HepG2 (cell line): Measurements from ENCODE around the gene FGFR1OP2. TPM values are rescaled to one million over a fixed set of nuclear protein-coding genes. Genes with fewer than 3 reads are reported as not detected.
A peak's percentile ranks its signal among the peaks of the same experiment; 100 is the strongest.

ENCODE experiments used
- AGO1 ChIP-seq: fragments of 200-400 bp; formaldehyde crosslinking; IDR thresholded peaks from 2 replicates; pipeline ENCODE4 v1.6.1; 2017; ENCODE audit warnings: mild to moderate bottlenecking, low read depth, low read length, moderate library complexity; ENCODE audit not compliant: poor library complexity, severe bottlenecking
- ATF1 ChIP-seq: IDR thresholded peaks from 2 replicates; pipeline ENCODE4 v1.6.1; 2016; ENCODE audit warnings: mild to moderate bottlenecking, control low read depth
- BRD4 ChIP-seq: sonication (generic); formaldehyde crosslinking; IDR thresholded peaks from 2 replicates; pipeline ENCODE4 v1.4.0; 2020; ENCODE audit warnings: missing genetic modification reagents
- CBX5 ChIP-seq: sonication (generic); formaldehyde crosslinking; IDR thresholded peaks from 2 replicates; pipeline ENCODE4 v1.4.0; 2020; ENCODE audit warnings: missing genetic modification reagents, borderline replicate concordance
- MYNN ChIP-seq: sonication (generic); formaldehyde crosslinking; IDR thresholded peaks from 2 replicates; pipeline ENCODE4 v1.4.0; 2020; ENCODE audit warnings: mild to moderate bottlenecking, low read depth, missing genetic modification reagents
- SMAD9 ChIP-seq: sonication (generic); formaldehyde crosslinking; IDR thresholded peaks from 2 replicates; pipeline ENCODE4 v1.5.1; 2020; ENCODE audit warnings: mild to moderate bottlenecking, missing genetic modification reagents
- SRY ChIP-seq: sonication (generic); formaldehyde crosslinking; IDR thresholded peaks from 2 replicates; pipeline ENCODE4 v1.8.0; 2022; ENCODE audit warnings: mild to moderate bottlenecking, missing genetic modification reagents
- TEAD2 ChIP-seq: sonication (generic); formaldehyde crosslinking; IDR thresholded peaks from 2 replicates; pipeline ENCODE4 v1.9.0; 2021; ENCODE audit warnings: missing genetic modification reagents
- XRCC5 ChIP-seq: fragments of 200-400 bp; formaldehyde crosslinking; optimal IDR thresholded peaks from 2 replicates; pipeline ENCODE3; 2017; ENCODE audit warnings: mild to moderate bottlenecking, low read length
- ZMAT3 ChIP-seq: sonication (generic); formaldehyde crosslinking; conservative IDR thresholded peaks from 2 replicates; pipeline ENCODE4 v1.7.0; 2021; ENCODE audit warnings: missing genetic modification reagents
- ZNF12 ChIP-seq: sonication (generic); formaldehyde crosslinking; IDR thresholded peaks from 2 replicates; pipeline ENCODE4 v1.5.0; 2020; ENCODE audit warnings: missing genetic modification reagents
- ZNF20 ChIP-seq: sonication (generic); formaldehyde crosslinking; IDR thresholded peaks from 2 replicates; pipeline ENCODE4 v1.4.0; 2020; ENCODE audit warnings: mild to moderate bottlenecking, moderate library complexity, missing genetic modification reagents
- ZNF205 ChIP-seq: IDR thresholded peaks from 2 replicates; pipeline ENCODE4 v1.6.1; 2018; ENCODE audit warnings: missing biosample characterization, missing genetic modification reagents
- ZNF274 ChIP-seq: sonication (generic); formaldehyde crosslinking; IDR thresholded peaks from 2 replicates; pipeline ENCODE4 v1.5.1; 2020; ENCODE audit warnings: mild to moderate bottlenecking, missing genetic modification reagents
- ZNF768 ChIP-seq: sonication (generic); formaldehyde crosslinking; IDR thresholded peaks from 2 replicates; pipeline ENCODE4 v1.4.0; 2020; ENCODE audit warnings: missing genetic modification reagents
- ZNF776 ChIP-seq: sonication (generic); formaldehyde crosslinking; IDR thresholded peaks from 2 replicates; pipeline ENCODE4 v1.4.0; 2020; ENCODE audit warnings: mild to moderate bottlenecking, missing genetic modification reagents
- polyA plus RNA-seq, 8 experiments: library from polyadenylated mRNA; depleted of rRNA in 3 of 8; stranded (reverse) in 7 of 8; unstranded in 1 of 8; fragments of >200 nt; fragmentation: Illumina TruSeq in 4 of 8; extraction: Trizol in 4 of 8; gene quantifications; 2 replicates each; pipeline versions ENCODE4 v1.2.1 to v1.2.3, GENCODE V29; 2011 to 2016; ENCODE audit warnings: low read depth in 4 of 8, missing spikeins in 1 of 8, mixed read lengths in 1 of 8; ENCODE audit not compliant: insufficient read depth in 1 of 8
- total RNA-seq, 5 experiments: library from RNA; depleted of rRNA; stranded (reverse); fragments of >200 nt; fragmentation: Illumina TruSeq; extraction: Trizol; gene quantifications; 2 replicates each; pipeline ENCODE4 v1.2.3, GENCODE V29; 2016; ENCODE audit warnings: low read depth in 1 of 5
- TF ChIP-seq, protein P1 (sequence below): IDR thresholded peaks from 2 replicates; pipeline ENCODE4 v1.6.1; 2012; ENCODE audit warnings: low read depth, low read length, improper control_type of control experiment
- TF ChIP-seq, protein P2 (sequence below): sonication (generic); formaldehyde crosslinking; IDR thresholded peaks from 2 replicates; pipeline ENCODE4 v1.8.0; 2022; ENCODE audit warnings: low read depth, missing genetic modification reagents
- TF ChIP-seq, protein P3 (sequence below): sonication (generic); formaldehyde crosslinking; IDR thresholded peaks from 2 replicates; pipeline ENCODE4 v1.4.0; 2020; ENCODE audit warnings: missing genetic modification reagents
- TF ChIP-seq, protein P4 (sequence below): sonication (generic); formaldehyde crosslinking; conservative IDR thresholded peaks from 2 replicates; pipeline ENCODE4 v1.8.1; 2023; ENCODE audit warnings: missing genetic modification reagents
- TF ChIP-seq, protein P5 (sequence below): sonication (generic); formaldehyde crosslinking; IDR thresholded peaks from 2 replicates; pipeline ENCODE4 v1.5.1; 2020; ENCODE audit warnings: missing genetic modification reagents, mild to moderate bottlenecking, borderline replicate concordance
- TF ChIP-seq, protein P6 (sequence below): sonication (generic); formaldehyde crosslinking; IDR thresholded peaks from 2 replicates; pipeline ENCODE4 v1.4.0; 2020; ENCODE audit warnings: missing genetic modification reagents

FGFR1OP2 gene
- total and polyA plus RNA-seq, 2 of the 13 experiments (the other 11 are each of a cell fraction or from before 2014, with no cell fraction given): 18.3 to 38.1 TPM

DNA sequence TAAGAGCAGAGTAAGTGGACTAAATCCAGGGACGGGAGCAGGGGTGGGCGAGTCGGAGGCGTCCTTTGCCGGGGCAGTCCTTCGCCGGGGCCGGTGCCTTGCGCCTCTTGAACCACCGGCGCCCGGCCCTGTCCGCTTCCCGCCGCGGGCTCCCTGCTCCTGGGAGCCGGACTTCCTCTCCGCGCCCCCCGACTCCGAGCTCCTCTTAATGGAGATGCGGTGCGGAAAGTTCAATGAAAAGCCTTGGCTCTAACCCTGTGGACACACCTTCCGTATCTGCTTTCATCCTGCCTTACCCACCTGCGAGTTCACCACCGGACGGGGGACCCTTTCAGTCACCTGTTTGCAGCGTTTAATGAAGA is 412 bp downstream of the FGFR1OP2 start (continued):
- TF ChIP-seq, protein P1, sequence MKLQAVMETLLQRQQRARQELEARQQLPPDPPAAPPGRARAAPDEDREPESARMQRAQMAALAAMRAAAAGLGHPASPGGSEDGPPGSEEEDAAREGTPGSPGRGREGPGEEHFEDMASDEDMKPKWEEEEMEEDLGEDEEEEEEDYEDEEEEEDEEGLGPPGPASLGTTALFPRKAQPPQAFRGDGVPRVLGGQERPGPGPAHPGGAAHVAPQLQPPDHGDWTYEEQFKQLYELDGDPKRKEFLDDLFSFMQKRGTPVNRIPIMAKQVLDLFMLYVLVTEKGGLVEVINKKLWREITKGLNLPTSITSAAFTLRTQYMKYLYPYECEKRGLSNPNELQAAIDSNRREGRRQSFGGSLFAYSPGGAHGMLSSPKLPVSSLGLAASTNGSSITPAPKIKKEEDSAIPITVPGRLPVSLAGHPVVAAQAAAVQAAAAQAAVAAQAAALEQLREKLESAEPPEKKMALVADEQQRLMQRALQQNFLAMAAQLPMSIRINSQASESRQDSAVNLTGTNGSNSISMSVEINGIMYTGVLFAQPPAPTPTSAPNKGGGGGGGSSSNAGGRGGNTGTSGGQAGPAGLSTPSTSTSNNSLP: no peak
- no peak for TF ChIP-seq ZMAT3 (CRISPR knock-in tag)
- TF ChIP-seq XRCC5: peak; percentile 4
- TF ChIP-seq, protein P2, sequence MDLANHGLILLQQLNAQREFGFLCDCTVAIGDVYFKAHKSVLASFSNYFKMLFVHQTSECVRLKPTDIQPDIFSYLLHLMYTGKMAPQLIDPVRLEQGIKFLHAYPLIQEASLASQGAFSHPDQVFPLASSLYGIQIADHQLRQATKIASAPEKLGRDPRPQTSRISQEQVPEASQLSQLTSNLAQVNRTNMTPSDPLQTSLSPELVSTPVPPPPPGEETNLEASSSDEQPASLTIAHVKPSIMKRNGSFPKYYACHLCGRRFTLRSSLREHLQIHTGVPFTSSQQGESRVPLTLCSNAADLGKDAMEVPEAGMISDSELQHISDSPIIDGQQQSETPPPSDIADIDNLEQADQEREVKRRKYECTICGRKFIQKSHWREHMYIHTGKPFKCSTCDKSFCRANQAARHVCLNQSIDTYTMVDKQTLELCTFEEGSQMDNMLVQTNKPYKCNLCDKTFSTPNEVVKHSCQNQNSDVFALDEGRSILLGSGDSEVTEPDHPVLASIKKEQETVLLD (CRISPR knock-in tag): no peak
- no peak for TF ChIP-seq ATF1
- 0 out of 2 replicates have a peak, but pooled peaks have one; percentile 4 for TF ChIP-seq ZNF12 (CRISPR knock-in tag)
- TF ChIP-seq ZNF205 (CRISPR knock-in tag): no peak
- TF ChIP-seq AGO1: no peak
- TF ChIP-seq, protein P3, sequence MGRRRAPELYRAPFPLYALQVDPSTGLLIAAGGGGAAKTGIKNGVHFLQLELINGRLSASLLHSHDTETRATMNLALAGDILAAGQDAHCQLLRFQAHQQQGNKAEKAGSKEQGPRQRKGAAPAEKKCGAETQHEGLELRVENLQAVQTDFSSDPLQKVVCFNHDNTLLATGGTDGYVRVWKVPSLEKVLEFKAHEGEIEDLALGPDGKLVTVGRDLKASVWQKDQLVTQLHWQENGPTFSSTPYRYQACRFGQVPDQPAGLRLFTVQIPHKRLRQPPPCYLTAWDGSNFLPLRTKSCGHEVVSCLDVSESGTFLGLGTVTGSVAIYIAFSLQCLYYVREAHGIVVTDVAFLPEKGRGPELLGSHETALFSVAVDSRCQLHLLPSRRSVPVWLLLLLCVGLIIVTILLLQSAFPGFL: no peak
- TF ChIP-seq, protein P4, sequence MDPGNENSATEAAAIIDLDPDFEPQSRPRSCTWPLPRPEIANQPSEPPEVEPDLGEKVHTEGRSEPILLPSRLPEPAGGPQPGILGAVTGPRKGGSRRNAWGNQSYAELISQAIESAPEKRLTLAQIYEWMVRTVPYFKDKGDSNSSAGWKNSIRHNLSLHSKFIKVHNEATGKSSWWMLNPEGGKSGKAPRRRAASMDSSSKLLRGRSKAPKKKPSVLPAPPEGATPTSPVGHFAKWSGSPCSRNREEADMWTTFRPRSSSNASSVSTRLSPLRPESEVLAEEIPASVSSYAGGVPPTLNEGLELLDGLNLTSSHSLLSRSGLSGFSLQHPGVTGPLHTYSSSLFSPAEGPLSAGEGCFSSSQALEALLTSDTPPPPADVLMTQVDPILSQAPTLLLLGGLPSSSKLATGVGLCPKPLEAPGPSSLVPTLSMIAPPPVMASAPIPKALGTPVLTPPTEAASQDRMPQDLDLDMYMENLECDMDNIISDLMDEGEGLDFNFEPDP (CRISPR knock-in tag): no peak
- no peak for TF ChIP-seq ZNF274
- TF ChIP-seq, protein P5, sequence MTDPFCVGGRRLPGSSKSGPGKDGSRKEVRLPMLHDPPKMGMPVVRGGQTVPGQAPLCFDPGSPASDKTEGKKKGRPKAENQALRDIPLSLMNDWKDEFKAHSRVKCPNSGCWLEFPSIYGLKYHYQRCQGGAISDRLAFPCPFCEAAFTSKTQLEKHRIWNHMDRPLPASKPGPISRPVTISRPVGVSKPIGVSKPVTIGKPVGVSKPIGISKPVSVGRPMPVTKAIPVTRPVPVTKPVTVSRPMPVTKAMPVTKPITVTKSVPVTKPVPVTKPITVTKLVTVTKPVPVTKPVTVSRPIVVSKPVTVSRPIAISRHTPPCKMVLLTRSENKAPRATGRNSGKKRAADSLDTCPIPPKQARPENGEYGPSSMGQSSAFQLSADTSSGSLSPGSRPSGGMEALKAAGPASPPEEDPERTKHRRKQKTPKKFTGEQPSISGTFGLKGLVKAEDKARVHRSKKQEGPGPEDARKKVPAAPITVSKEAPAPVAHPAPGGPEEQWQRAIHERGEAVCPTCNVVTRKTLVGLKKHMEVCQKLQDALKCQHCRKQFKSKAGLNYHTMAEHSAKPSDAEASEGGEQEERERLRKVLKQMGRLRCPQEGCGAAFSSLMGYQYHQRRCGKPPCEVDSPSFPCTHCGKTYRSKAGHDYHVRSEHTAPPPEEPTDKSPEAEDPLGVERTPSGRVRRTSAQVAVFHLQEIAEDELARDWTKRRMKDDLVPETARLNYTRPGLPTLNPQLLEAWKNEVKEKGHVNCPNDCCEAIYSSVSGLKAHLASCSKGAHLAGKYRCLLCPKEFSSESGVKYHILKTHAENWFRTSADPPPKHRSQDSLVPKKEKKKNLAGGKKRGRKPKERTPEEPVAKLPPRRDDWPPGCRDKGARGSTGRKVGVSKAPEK (CRISPR knock-in tag): no peak
- TF ChIP-seq TEAD2: no peak
- TF ChIP-seq ZNF776 (CRISPR knock-in tag): no peak
- TF ChIP-seq BRD4 (CRISPR knock-in tag): no peak
- TF ChIP-seq CBX5: no peak
- TF ChIP-seq MYNN (CRISPR knock-in tag): no peak
- TF ChIP-seq, protein P6, sequence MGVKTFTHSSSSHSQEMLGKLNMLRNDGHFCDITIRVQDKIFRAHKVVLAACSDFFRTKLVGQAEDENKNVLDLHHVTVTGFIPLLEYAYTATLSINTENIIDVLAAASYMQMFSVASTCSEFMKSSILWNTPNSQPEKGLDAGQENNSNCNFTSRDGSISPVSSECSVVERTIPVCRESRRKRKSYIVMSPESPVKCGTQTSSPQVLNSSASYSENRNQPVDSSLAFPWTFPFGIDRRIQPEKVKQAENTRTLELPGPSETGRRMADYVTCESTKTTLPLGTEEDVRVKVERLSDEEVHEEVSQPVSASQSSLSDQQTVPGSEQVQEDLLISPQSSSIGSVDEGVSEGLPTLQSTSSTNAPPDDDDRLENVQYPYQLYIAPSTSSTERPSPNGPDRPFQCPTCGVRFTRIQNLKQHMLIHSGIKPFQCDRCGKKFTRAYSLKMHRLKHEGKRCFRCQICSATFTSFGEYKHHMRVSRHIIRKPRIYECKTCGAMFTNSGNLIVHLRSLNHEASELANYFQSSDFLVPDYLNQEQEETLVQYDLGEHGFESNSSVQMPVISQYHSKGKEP (CRISPR knock-in tag): no peak
- no peak for TF ChIP-seq SRY (CRISPR knock-in tag)
- TF ChIP-seq ZNF768 (CRISPR knock-in tag): no peak
- TF ChIP-seq SMAD9 (CRISPR knock-in tag): no peak; the same call in 1 of the 2 replicates
- no peak for TF ChIP-seq ZNF20
